ENCODE results near the gene SORCS1. TPM values are rescaled to one million over a fixed set of nuclear protein-coding genes. Genes with fewer than 3 reads are reported as not detected.

Gene SORCS1
- polyA plus RNA-seq, 3 donors: 0.09 TPM; not detected in 2

DNA sequence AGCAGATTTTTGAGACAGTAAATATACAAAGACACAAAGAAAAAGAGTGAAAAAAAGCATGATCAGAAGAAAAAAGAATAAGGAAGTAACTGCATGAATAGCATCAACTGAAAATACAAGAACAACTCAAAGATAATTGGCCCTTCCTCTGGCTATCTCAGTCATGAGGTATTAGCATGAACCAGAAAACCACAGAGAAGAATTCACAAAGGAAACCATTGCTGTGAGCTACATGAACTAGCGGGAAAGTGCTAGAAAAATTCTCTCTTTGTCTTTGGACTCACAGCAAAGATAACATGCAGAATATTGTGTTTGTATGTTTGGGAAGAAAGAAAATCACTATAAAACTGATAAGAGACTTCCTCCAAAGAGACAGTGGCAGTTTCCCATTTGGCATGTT is 82.9 kb downstream of the SORCS1 start:
- Histone ChIP-seq H3K4me2 (replicated peaks; ENCODE audit: extremely low read depth, low read length, poor library complexity, severe bottlenecking) (no peak overlapping the region), H4K20me1 (ENCODE audit: insufficient read depth, low read length) (no peaks in the 10 kb centered on the region), H3K4me1 (ENCODE audit: control insufficient read depth in 1 of 2, insufficient read depth in 2 of 2, low read length in 2 of 2) (no peaks in the 10 kb centered on the region), H2AFZ (ENCODE audit: insufficient read depth, low read depth, low read length, poor library complexity, severe bottlenecking) (no peak overlapping the region), H3K36me3 (replicated peaks in 1 of 2; ENCODE audit: control insufficient read depth in 1 of 2, insufficient read depth in 2 of 2, low read length in 2 of 2) (no peaks in the 10 kb centered on the region), H3K79me2 (ENCODE audit: insufficient read depth, low read length) (no peaks in the 10 kb centered on the region), H3K9me3 (replicated peaks in 1 of 2; ENCODE audit: control insufficient read depth in 1 of 2, insufficient read depth in 1 of 2, low read length in 2 of 2) (no peaks in the 10 kb centered on the region), H3K4me3 (replicated peaks in 1 of 3; ENCODE audit: low read depth in 2 of 3, low read length in 3 of 3) (no peak overlapping the region), H3K27ac (ENCODE audit: low read depth in 1 of 2, low read length in 2 of 2) (no peak overlapping the region), H3K27me3 (ENCODE audit: control insufficient read depth in 2 of 2, insufficient read depth in 2 of 2, low read length in 2 of 2) (no peaks in the 10 kb centered on the region), H3K9ac (ENCODE audit: insufficient read depth, low read length, poor library complexity, severe bottlenecking) (no peak overlapping the region)
- Mint-ChIP-seq H3K36me3 (no peaks in the 10 kb centered on the region), H3K27ac (no peak overlapping the region), H3K27me3 (ENCODE audit: low read depth in 3 of 3) (peaks cover 0 to 3% (median 2%) of the 10 kb centered on the region in 3 donors), H3K4me1 (no peaks in the 10 kb centered on the region), H3K4me3 (no peak overlapping the region), H3K9me3 (peaks cover 0 to 4% (median 0%) of the 10 kb centered on the region in 7 donors)
- no CpG with 5 or more reads among the region's 1 CpG for WGBS (ENCODE audit: insufficient coverage)
- intact Hi-C loops (cut with micrococcal nuclease): no loop called here
- no peak for DNase-seq
- no peak for TF ChIP-seq CTCF (IDR thresholded peaks at IDR 0.05)

- Histone ChIP-seq H3K27ac (ENCODE audit: low read depth in 1 of 2, low read length in 2 of 2) (no peak overlapping the region), H3K36me3 (replicated peaks in 1 of 2; ENCODE audit: control insufficient read depth in 1 of 2, insufficient read depth in 2 of 2, low read length in 2 of 2) (no peaks in the 10 kb centered on the region), H3K9me3 (replicated peaks in 1 of 2; ENCODE audit: control insufficient read depth in 1 of 2, insufficient read depth in 1 of 2, low read length in 2 of 2) (no peaks in the 10 kb centered on the region), H3K79me2 (ENCODE audit: insufficient read depth, low read length) (no peaks in the 10 kb centered on the region), H3K4me3 (replicated peaks in 1 of 3; ENCODE audit: low read depth in 2 of 3, low read length in 3 of 3) (no peak overlapping the region), H2AFZ (ENCODE audit: insufficient read depth, low read depth, low read length, poor library complexity, severe bottlenecking) (no peak overlapping the region), H3K4me2 (replicated peaks; ENCODE audit: extremely low read depth, low read length, poor library complexity, severe bottlenecking) (no peak overlapping the region), H3K9ac (ENCODE audit: insufficient read depth, low read length, poor library complexity, severe bottlenecking) (no peak overlapping the region), H4K20me1 (ENCODE audit: insufficient read depth, low read length) (no peaks in the 10 kb centered on the region), H3K4me1 (ENCODE audit: control insufficient read depth in 1 of 2, insufficient read depth in 2 of 2, low read length in 2 of 2) (no peaks in the 10 kb centered on the region), H3K27me3 (ENCODE audit: control insufficient read depth in 2 of 2, insufficient read depth in 2 of 2, low read length in 2 of 2) (no peaks in the 10 kb centered on the region)
- H3K27me3 Mint-ChIP-seq (ENCODE audit: low read depth in 3 of 3): peaks cover 0 to 3% (median 2%) of the 10 kb centered on the region in 3 donors
- no peaks in the 10 kb centered on the region for H3K36me3 Mint-ChIP-seq
- intact Hi-C loops (cut with micrococcal nuclease): no loop called here
- no peak overlapping the region for H3K27ac Mint-ChIP-seq
- no CpG with 5 or more reads among the region's 2 CpGs for WGBS (ENCODE audit: insufficient coverage)
- H3K4me3 Mint-ChIP-seq: no peak overlapping the region
- H3K9me3 Mint-ChIP-seq: peaks cover 0 to 3% (median 0%) of the 10 kb centered on the region in 7 donors
- no peak for TF ChIP-seq CTCF (IDR thresholded peaks at IDR 0.05)
- no peaks in the 10 kb centered on the region for H3K4me1 Mint-ChIP-seq
- no peak for DNase-seq
Measured at GRCh38 chr10:107075117-107075516, 89.4 kb downstream of the SORCS1 start.

All from CD14-positive monocyte (primary cell).